Epithelial cell of proximal tubule (primary cell): Measurements from ENCODE around the gene MOCS1. TPM values are rescaled to one million over a fixed set of nuclear protein-coding genes. Genes with fewer than 3 reads are reported as not detected.

Experiments used
- DNase-seq: peaks from one replicate; pipeline ENCODE4 v3.0.0-alpha.2; 2011; ENCODE audit warnings: low read depth
- H3K4me3 ChIP-seq: 2 replicates; pipeline ENCODE4 v1.5.1; 2011; ENCODE audit warnings: low read depth, mild to moderate bottlenecking, low read length
- total RNA-seq: library from RNA; depleted of rRNA; stranded (reverse); fragments of >200 nt; gene quantifications from 2 replicates; pipeline ENCODE4 v1.2.3, GENCODE V29; 2015
- TF ChIP-seq, protein P1 (sequence below): conservative IDR thresholded peaks from 2 replicates; pipeline ENCODE4 v1.5.1; 2012; ENCODE audit warnings: low read depth, mild to moderate bottlenecking, low read length

Gene MOCS1
- total RNA-seq, 1 donor from 2014 or later, result 6.5 TPM

GRCh38 chr6:39941138-39941537 lies 6.9 kb upstream of the MOCS1 start:
- no peak overlapping the region for H3K4me3 ChIP-seq
- TF ChIP-seq, protein P1, sequence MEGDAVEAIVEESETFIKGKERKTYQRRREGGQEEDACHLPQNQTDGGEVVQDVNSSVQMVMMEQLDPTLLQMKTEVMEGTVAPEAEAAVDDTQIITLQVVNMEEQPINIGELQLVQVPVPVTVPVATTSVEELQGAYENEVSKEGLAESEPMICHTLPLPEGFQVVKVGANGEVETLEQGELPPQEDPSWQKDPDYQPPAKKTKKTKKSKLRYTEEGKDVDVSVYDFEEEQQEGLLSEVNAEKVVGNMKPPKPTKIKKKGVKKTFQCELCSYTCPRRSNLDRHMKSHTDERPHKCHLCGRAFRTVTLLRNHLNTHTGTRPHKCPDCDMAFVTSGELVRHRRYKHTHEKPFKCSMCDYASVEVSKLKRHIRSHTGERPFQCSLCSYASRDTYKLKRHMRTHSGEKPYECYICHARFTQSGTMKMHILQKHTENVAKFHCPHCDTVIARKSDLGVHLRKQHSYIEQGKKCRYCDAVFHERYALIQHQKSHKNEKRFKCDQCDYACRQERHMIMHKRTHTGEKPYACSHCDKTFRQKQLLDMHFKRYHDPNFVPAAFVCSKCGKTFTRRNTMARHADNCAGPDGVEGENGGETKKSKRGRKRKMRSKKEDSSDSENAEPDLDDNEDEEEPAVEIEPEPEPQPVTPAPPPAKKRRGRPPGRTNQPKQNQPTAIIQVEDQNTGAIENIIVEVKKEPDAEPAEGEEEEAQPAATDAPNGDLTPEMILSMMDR, result no peak
- DNase-seq, result no peak

DNA sequence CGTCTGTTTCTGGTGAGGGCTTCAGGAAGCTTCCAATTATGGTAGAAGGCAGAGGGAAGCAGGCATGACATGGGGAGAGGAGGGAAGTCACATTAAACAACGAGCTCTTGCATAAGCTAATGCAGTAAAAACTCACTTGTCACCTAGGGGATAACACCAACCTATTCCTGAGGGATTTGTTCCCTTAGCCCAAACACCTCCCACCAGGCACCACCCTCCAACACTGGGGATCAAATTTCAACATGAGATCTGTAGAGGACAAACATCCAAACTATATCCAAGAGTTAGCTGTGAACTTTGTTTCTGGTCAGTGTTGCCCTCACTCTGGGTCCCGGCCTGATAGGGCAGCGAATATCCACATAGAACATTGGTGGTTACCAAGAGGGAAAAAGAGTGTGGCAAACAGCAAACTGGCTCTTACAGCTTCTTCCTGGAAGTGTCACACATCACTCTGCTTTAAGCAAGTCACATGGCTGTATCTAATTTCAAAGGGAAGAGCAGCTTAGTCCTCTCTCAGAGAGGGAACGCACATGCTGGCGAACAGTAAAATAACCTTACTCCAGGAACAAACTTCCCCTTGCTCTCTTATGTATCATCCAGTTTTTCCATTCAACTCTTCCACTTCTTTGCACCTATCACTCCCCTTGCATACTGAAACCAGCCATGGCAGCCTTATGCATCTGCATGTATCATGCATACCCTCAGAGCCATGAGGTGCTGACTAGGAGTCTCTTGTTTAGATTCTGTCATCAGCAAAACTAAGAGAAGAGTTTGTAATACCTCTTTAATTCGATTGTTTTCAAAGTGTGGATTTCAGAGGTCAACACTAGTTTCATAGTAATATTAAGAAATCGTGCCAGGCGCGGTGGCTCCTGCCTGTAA lies 4.8 kb upstream of the MOCS1 start:
- no peak overlapping the region for H3K4me3 ChIP-seq
- TF ChIP-seq, protein P1, result no peak
- DNase-seq, result no peak

GRCh38 chr6:39937686-39938333 lies 3.5 kb upstream of the MOCS1 start:
- H3K4me3 ChIP-seq, result no peak overlapping the region
- DNase-seq, result no peak
- TF ChIP-seq, protein P1, result no peak

- TF ChIP-seq, protein P1, result no peak
- H3K4me3 ChIP-seq, result no peak overlapping the region
- DNase-seq, result no peak
Observed at GRCh38 chr6:39936857-39937256, 2.6 kb upstream of the MOCS1 start.

- H3K4me3 ChIP-seq, result no peak overlapping the region
- TF ChIP-seq, protein P1, result no peak
- DNase-seq, result no peak
Observed at GRCh38 chr6:39935241-39935640, 979 bp upstream of the MOCS1 start.

GRCh38 chr6:39933669-39934130 lies 562 bp downstream of the MOCS1 start:
- H3K4me3 ChIP-seq, result peak overlapping the region; percentile 93
- TF ChIP-seq, protein P1, result no peak
- no peak for DNase-seq
